SH-SY5Y (cell line): ENCODE data around the gene ALG12.

Source experiments
- GATA2 ChIP-seq: IDR thresholded peaks from 2 replicates; pipeline ENCODE4 v1.6.1; 2011; ENCODE audit warnings: mild to moderate bottlenecking, low read depth, low read length
- GATA3 ChIP-seq: IDR thresholded peaks from 2 replicates; pipeline ENCODE4 v1.6.1; 2011; ENCODE audit warnings: low read depth, mild to moderate bottlenecking, low read length, moderate library complexity

- TF ChIP-seq GATA2 (no peak; the same call in 1 of the 2 replicates), GATA3 (no peak)
Observed at GRCh38 chr22:49917974-49918910, at the start of gene ALG12, which contains the start of gene CRELD2.
